ENCODE measurements around the gene MITF.

Gene MITF

DNA sequence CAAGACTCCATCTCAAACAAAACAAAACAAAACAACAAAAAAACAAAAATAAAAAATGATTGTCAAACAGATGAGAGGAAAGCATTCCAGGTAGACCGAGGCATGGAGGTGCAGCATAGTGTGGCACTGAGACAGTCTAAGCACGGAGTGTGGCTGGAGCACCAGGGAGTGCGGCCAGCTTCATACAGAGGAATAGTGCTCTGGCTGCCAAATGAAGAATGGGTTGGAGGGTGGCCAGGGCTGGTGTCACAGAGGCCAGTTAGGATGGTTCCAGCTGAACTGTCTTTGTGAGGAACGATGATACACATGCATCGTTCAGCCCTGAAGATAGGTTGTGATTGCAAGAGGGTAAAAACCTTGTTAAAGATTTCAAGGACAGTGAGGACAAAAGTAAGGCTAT, 28.3 kb downstream of the MITF start:
- Histone ChIP-seq H3K4me3 (no peak overlapping the region), H3K9me3 (ENCODE audit: low read depth, low read length) (no peaks in the 10 kb centered on the region), H3K9ac (ENCODE audit: insufficient read length) (no peak overlapping the region), H3K27ac (no peak overlapping the region), H3K36me3 (ENCODE audit: insufficient read depth, low read length) (no peaks in the 10 kb centered on the region)
- TF ChIP-seq EZH2 (IDR thresholded peaks at IDR 0.05) (no peak), FOXP2 (optimal IDR thresholded peaks at IDR 0.05; ENCODE audit: control extremely low read depth, extremely low read length, insufficient read depth) (no peak), POLR2AphosphoS5 (IDR thresholded peaks at IDR 0.05; ENCODE audit: borderline replicate concordance, low read depth, low read length) (no peak)
- DNase-seq (ENCODE audit: low read depth, low spot score): no peak

GRCh38 chr3:69768438-69768837, 29.2 kb downstream of the MITF start:
- TF ChIP-seq FOXP2 (optimal IDR thresholded peaks at IDR 0.05; ENCODE audit: control extremely low read depth, extremely low read length, insufficient read depth) (no peak), EZH2 (IDR thresholded peaks at IDR 0.05) (no peak), POLR2AphosphoS5 (IDR thresholded peaks at IDR 0.05; ENCODE audit: borderline replicate concordance, low read depth, low read length) (no peak)
- Histone ChIP-seq H3K9me3 (ENCODE audit: low read depth, low read length) (no peaks in the 10 kb centered on the region), H3K27ac (no peak overlapping the region), H3K9ac (ENCODE audit: insufficient read length) (no peak overlapping the region), H3K36me3 (ENCODE audit: insufficient read depth, low read length) (no peaks in the 10 kb centered on the region), H3K4me3 (no peak overlapping the region)
- no peak for DNase-seq (ENCODE audit: low read depth, low spot score)

GRCh38 chr3:69770219-69770618, 31.0 kb downstream of the MITF start:
- no peaks in the 10 kb centered on the region for H3K9me3 ChIP-seq (ENCODE audit: low read depth, low read length)
- TF ChIP-seq FOXP2 (optimal IDR thresholded peaks at IDR 0.05; ENCODE audit: control extremely low read depth, extremely low read length, insufficient read depth) (no peak), EZH2 (IDR thresholded peaks at IDR 0.05) (no peak), POLR2AphosphoS5 (IDR thresholded peaks at IDR 0.05; ENCODE audit: borderline replicate concordance, low read depth, low read length) (no peak)
- H3K36me3 ChIP-seq (ENCODE audit: insufficient read depth, low read length): no peaks in the 10 kb centered on the region
- no peak overlapping the region for H3K27ac ChIP-seq
- DNase-seq (ENCODE audit: low read depth, low spot score): no peak
- no peak overlapping the region for H3K9ac ChIP-seq (ENCODE audit: insufficient read length)
- no peak overlapping the region for H3K4me3 ChIP-seq

DNA sequence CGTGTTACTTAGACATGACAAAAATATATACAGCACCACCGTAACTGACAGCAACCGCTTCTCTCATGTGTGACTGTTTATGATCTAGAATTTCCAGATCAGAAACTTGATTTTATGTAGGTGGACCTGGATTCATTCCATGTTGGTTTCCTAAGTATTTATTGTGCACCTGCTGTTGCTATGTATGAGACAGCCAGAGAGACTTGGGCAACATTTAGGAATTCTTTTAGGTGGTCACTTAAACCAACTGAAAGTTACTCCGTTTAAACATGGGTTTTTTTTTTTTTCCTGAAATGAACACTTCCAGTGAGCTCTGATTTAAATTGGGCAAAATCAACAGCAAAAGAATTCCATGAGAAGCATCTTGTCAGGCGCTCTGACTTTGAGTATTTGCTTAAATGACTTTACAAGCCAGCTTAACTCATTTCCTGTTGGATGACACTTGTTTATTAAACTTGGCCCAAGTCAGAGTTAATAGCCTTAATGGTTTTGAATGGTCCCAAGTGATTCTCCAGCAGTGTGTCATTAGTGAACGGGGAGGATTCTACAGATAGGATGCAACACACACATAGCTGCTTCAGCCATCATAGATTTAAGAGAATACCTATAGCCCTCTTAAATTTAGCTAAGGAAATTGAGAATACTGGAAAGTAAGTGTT, 31.8 kb downstream of the MITF start:
- TF ChIP-seq POLR2AphosphoS5 (IDR thresholded peaks at IDR 0.05; ENCODE audit: borderline replicate concordance, low read depth, low read length) (peak; percentile 23; the same call in 1 of the 2 replicates), FOXP2 (optimal IDR thresholded peaks at IDR 0.05; ENCODE audit: control extremely low read depth, extremely low read length, insufficient read depth) (no peak), EZH2 (IDR thresholded peaks at IDR 0.05) (no peak)
- Histone ChIP-seq H3K36me3 (ENCODE audit: insufficient read depth, low read length) (no peaks in the 10 kb centered on the region), H3K27ac (no peak overlapping the region), H3K9me3 (ENCODE audit: low read depth, low read length) (no peaks in the 10 kb centered on the region), H3K9ac (ENCODE audit: insufficient read length) (no peak overlapping the region), H3K4me3 (no peak overlapping the region)
- DNase-seq (ENCODE audit: low read depth, low spot score): no peak

DNA sequence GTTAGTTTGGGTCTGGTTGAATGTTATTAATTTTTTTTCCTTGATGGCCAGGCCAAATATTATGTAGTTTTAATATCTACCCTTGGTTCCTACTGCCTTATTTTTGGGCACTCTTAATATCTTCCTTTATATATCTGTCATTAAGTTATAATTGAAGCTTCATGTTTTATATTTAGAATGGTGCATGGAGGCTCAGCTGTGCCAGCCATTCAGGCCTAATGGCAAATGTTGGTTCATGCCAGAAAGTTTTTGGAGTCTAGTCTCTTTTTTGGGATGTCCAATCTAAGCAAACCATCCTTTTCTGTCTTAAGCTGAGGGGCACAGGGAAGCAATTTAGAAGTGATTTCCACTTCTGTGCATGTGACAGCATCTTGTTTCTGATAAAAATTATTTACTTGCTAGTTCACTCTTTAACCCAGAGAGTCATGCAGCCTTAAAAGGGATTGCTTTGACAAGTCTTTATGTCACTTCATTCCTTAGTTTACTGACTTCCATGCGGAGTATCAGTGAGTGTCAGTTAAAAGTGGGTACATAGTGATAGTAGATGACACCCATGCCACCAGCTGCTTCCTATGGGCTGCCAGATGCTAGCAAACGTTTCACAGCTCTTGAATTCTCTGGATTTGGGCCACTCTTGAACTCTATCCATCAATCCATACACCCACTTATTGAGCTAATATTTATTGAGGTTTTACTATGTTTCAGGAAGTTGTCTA, 33.0 kb downstream of the MITF start:
- no peak for TF ChIP-seq POLR2AphosphoS5 (IDR thresholded peaks at IDR 0.05; ENCODE audit: borderline replicate concordance, low read depth, low read length)
- TF ChIP-seq EZH2 (IDR thresholded peaks at IDR 0.05): no peak
- Histone ChIP-seq H3K9ac (ENCODE audit: insufficient read length) (no peak overlapping the region), H3K27ac (no peak overlapping the region), H3K9me3 (ENCODE audit: low read depth, low read length) (no peaks in the 10 kb centered on the region), H3K4me3 (no peak overlapping the region), H3K36me3 (ENCODE audit: insufficient read depth, low read length) (no peaks in the 10 kb centered on the region)
- DNase-seq (ENCODE audit: low read depth, low spot score): no peak

GRCh38 chr3:69774029-69774428, 34.8 kb downstream of the MITF start:
- Histone ChIP-seq H3K36me3 (ENCODE audit: insufficient read depth, low read length) (no peaks in the 10 kb centered on the region), H3K27ac (no peak overlapping the region), H3K9ac (ENCODE audit: insufficient read length) (no peak overlapping the region), H3K4me3 (no peak overlapping the region), H3K9me3 (ENCODE audit: low read depth, low read length) (no peaks in the 10 kb centered on the region)
- no peak for DNase-seq (ENCODE audit: low read depth, low spot score)
- no peak for TF ChIP-seq POLR2AphosphoS5 (IDR thresholded peaks at IDR 0.05; ENCODE audit: borderline replicate concordance, low read depth, low read length)
- TF ChIP-seq EZH2 (IDR thresholded peaks at IDR 0.05): no peak
- TF ChIP-seq FOXP2 (optimal IDR thresholded peaks at IDR 0.05; ENCODE audit: control extremely low read depth, extremely low read length, insufficient read depth): no peak

DNA sequence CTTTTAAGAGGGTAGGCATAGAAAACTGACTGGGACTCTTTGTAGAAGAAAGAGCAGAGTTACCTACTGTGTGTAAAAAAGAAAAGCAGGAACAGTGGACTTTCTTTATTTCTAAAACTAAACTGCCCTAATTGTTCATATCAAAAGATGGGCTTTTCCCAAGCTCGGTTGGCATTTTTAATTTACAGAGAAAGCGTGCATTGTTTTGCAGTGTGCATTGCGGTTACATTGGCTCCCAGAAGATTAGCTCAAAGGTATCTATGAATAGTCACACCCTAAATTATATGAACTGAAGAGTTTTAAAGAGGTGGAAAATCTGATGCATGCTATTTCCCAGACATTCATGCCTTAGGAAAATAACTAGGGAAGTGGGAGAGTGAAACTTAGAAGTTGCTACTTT, 36.5 kb downstream of the MITF start:
- TF ChIP-seq FOXP2 (optimal IDR thresholded peaks at IDR 0.05; ENCODE audit: control extremely low read depth, extremely low read length, insufficient read depth) (no peak), EZH2 (IDR thresholded peaks at IDR 0.05) (no peak), POLR2AphosphoS5 (IDR thresholded peaks at IDR 0.05; ENCODE audit: borderline replicate concordance, low read depth, low read length) (no peak)
- Histone ChIP-seq H3K27ac (no peak overlapping the region), H3K4me3 (no peak overlapping the region), H3K9me3 (ENCODE audit: low read depth, low read length) (no peaks in the 10 kb centered on the region), H3K36me3 (ENCODE audit: insufficient read depth, low read length) (no peaks in the 10 kb centered on the region), H3K9ac (ENCODE audit: insufficient read length) (no peak overlapping the region)
- DNase-seq (ENCODE audit: low read depth, low spot score): no peak

- no peak overlapping the region for H3K4me3 ChIP-seq
- DNase-seq (ENCODE audit: low read depth, low spot score): no peak
- no peak overlapping the region for H3K27ac ChIP-seq
- H3K9me3 ChIP-seq (ENCODE audit: low read depth, low read length): no peaks in the 10 kb centered on the region
- H3K36me3 ChIP-seq (ENCODE audit: insufficient read depth, low read length): no peaks in the 10 kb centered on the region
- TF ChIP-seq FOXP2 (optimal IDR thresholded peaks at IDR 0.05; ENCODE audit: control extremely low read depth, extremely low read length, insufficient read depth) (no peak), EZH2 (IDR thresholded peaks at IDR 0.05) (no peak), POLR2AphosphoS5 (IDR thresholded peaks at IDR 0.05; ENCODE audit: borderline replicate concordance, low read depth, low read length) (no peak)
- no peak overlapping the region for H3K9ac ChIP-seq (ENCODE audit: insufficient read length)
Observed at GRCh38 chr3:69776289-69776688, 37.0 kb downstream of the MITF start.
